NCI-H2227 (cell line): ENCODE results near the gene PMIS2.
A peak's percentile ranks its signal among the peaks of the same experiment; 100 is the strongest.

Source experiments
- DNase-seq: peaks from one replicate; lab custom pipeline; 2025; ENCODE audit not compliant: unreplicated experiment; lab: John Stamatoyannopoulos, UW

PMIS2 gene

GRCh38 chr19:35585848-35586247 is at the start of gene PMIS2:
TSS of gene PMIS2 (plus strand) at chr19:35586173. CDS start at chr19:35586260, 87 bp downstream.
- DNase-seq, result peak; percentile 73

DNA sequence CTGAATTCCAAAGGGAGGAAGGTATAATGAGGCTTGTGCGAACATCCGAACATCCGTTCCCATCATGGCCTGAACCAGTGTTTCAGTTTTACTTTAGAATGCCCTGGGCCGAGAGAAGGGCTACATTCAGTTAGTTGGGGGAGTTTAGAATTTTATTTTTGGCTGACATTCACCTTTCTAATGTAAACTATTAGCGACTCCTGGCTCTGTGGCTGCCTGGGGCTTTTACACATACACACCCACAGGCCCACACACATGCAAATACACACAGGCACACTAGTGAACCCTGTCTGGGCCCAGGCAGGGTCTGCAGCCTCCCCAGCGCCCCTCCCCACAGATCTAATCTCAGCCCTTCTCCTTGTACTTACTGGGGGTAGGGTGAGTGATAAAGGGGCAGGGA is 46.7 kb upstream of the PMIS2 start:
- no peak for DNase-seq

- DNase-seq, result no peak
Measured at GRCh38 chr19:35539850-35540249, 46.1 kb upstream of the PMIS2 start.

DNA sequence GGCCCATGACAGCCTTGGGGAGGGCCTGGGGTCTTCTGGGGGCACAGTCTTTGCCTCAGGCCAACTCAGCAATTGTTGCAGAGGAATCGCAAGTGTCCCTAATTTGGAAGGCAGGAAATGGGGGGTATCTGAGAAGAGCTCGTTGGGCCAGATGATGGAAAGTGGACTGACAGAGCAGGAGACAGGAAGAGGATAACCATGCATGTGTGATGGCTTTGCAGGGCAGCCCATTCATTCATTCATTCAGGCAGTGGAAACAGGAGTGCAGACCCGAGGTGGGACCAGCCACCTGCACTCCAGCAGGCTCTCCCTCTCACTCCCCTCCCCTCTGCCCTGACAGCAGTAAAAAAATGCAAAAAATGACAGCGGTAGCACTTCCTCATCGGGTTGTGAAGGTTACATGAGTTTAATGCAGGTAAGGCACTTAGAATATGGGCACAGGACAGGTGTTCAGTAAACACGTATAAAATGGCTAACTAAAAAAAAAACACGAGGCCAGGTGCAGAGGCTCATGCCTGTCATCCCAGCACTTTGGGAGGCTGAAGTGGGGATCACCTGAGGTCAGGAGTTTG is 45.5 kb upstream of the PMIS2 start:
- DNase-seq, result no peak

- no peak for DNase-seq
Measured at GRCh38 chr19:35542209-35542608, 43.8 kb upstream of the PMIS2 start.

DNA sequence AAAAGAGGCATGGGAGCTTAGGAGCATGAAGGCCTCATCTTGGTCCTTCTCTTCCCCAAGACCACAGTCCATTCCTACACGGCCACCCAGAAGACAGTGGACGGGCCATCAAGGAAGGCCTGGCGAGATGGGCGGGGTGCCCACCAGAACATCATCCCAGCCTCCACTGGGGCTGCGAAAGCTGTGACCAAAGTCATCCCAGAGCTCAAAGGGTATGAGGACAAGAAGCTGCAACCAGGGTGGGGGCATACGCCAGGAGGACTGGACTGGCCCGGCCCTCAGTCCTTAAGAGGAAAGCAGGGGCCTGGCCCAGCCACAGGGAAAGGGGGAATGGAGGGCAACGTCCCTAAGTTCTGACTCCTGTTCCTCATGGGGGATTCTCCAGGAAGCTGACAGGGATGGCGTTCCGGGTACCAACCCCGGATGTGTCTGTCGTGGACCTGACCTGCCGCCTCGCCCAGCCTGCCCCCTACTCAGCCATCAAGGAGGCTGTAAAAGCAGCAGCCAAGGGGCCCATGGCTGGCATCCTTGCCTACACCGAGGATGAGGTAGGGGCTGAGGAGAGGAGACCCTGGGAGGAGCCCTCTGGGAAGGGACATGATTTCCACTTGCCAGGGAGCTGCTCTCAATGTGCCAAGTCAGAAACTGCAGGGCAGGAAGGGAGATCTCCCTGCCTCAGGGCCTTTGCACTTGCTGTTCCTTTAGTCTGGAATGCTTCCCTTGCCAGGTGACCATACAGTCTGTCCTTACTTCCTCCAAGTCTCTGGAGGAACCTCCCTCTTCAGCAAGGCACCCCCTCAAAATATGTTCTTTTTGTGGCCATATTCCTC is 42.5 kb upstream of the PMIS2 start:
- no peak for DNase-seq

DNA sequence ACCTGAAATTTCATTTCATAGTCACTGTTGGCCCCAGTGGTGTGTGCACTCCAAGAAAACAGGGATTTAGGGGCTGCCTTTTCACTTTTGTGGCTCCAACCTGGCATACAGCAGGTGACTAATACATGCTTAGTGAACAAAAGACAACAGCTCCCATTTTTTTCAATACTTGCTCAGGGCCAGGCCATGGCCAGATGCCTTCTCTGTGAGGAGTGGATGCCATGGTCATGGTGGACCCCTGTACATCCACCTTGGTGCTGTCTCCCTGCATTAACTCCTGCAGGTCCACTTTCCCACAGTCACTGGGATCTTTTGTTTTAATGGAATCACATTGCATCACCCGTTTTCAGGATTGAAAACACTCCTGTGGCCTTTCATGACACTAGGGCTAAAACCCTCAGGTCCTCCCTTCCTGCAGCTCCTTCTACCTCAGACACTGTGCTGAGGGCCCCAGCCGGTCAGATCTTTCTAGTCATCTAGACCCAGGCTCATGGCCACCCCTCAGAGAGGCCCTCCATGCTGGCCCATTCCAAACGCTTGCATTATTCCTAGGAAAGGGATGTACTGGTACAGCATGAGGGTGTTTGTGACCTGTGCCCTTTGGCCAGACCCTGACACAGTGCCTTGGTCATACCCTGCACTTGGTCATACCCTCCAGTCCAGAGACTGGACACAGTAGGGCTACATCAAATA is 41.7 kb upstream of the PMIS2 start:
- DNase-seq, result no peak

DNA sequence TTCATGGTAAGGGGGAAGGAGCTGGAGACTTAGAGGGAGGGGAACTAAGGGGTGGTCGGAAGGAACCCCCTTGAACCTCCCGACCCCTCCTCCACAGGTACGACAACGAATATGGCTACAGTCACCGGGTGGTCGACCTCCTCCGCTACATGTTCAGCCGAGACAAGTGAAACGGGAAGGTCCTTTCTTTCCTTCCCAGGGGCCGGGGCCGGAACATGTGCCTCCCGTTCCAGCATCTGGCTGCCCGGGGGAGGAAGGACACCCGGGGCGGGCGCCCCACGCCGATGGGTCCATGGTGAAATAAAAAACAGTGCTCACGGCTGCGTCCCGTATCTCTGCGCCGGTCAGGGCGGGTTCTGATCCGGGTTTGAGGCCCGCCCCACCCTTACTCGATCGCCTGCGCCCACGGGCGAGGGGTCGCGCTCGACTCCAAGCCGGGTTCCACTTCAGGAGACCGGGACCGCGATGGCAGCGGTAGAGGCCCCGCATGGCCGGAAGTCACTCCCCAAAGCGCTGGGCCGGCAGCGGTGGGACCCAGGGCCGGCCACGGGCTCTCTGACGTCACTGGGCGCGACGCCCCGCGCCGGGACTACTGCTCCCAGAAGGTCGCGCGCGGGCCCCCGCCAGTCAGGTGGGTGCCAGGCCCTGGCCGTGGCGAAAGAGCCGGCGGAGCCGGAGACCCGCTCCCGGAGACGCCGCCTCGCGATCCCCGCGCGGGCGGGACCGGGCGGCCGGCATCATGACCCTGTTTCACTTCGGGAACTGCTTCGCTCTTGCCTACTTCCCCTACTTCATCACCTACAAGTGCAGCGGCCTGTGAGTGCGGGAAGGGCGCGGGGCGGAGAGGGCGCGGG is 40.7 kb upstream of the PMIS2 start, which contains the start of gene TMEM147:
Gene TMEM147, plus strand, starts transcription at position 626 of the 854 bp plus-strand sequence. Its CDS starts 114 bp downstream, at position 740.
- DNase-seq, result peak; percentile 100

DNA sequence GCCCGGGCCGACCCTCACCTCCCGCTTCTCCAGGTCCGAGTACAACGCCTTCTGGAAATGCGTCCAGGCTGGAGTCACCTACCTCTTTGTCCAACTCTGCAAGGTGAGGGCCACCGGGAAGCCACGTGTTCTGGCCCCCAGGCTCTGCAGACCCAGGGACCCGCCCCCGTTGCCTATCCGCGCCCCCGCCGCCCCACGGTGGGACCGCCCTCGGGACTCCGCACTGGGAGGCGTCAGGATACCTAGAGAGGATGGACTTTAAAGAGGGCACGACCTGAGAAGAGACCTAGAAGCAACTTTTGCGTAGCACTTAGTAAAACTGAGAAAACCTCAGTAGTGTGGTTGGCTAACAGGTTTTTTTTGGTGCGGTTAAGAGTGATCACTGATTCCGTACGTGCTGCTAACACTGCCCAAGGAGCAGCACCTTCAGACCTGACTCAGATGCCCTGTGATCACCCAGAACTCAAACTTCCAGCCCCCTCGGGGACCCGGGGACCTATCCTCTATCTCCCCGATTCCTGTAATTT is 40.1 kb upstream of the PMIS2 start:
- peak; percentile 89 for DNase-seq

- no peak for DNase-seq
Measured at GRCh38 chr19:35546532-35546931, 39.4 kb upstream of the PMIS2 start.

- peak; percentile 98 for DNase-seq
Measured at GRCh38 chr19:35549174-35549788, 36.7 kb upstream of the PMIS2 start.

DNA sequence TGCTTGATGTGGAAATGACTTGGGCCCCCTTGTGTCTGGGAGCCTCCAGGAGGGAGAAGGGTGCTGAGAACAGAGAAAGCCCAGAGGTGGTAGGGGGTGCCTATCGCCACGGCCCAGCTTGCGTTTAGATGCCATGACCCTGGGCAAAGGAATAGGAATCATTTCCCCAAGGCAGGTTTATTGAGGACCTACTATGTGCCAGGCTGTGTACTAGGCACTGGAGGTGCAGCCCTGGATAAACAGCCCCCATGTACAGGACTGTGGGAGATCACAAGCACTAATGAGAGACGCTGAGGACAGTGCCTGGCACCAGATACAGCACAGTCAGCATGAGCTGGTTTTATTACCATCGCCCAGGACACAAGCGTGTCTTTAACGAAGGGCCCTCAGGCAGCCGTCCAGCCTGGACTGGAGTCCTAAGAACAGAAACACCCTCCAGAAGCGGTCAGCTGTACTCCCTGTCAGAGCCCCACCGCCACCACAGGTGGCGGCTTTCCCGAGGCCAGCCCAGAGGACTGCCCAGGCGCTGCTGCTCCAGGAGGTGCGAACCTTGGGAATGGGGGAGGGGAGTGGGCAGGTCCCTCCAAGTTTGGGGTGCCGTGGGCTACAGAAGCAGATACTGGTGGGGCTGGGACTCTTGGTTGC is 36.0 kb upstream of the PMIS2 start:
- DNase-seq, result no peak

GRCh38 chr19:35551091-35551810 is 34.7 kb upstream of the PMIS2 start:
- no peak for DNase-seq

DNA sequence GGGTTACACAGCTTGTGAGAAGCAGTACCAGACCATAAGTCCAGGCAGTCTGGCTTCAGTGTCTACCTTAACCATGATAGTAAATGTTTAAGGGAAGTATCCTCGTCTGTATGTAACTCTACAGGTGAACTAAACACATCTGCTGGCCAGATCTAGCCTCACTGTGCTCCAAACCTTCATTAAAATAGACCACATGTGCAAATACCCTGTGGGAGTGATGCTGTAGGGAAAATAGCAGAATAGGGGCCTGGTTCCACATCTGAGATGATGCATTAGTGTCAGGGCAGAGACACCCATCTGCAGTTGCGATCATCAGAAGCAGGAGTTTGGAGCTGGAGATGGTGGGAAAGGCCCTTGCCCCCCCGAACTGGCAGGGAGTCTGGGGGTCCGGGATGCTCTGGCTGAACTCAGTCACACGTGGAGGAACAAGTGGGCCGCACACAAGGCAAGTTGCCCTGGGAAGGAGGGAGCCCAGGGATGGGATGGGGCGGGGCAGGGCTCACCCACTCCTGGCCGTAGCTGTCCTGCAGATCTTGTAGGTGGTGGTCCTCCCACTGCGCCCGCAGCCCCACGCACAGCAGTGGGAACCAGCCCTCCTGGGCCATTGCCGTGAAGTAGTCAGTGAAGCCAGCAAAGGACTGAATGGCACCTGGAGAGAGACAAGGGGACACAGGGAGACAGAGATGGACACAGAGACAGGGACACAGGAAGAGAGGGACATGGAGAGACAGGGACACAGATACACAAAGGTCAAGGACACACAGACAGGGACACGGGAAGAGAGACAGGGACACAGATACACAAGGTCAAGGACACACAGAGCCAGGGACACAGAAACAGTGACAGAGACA is 33.2 kb upstream of the PMIS2 start:
- DNase-seq, result no peak

DNA sequence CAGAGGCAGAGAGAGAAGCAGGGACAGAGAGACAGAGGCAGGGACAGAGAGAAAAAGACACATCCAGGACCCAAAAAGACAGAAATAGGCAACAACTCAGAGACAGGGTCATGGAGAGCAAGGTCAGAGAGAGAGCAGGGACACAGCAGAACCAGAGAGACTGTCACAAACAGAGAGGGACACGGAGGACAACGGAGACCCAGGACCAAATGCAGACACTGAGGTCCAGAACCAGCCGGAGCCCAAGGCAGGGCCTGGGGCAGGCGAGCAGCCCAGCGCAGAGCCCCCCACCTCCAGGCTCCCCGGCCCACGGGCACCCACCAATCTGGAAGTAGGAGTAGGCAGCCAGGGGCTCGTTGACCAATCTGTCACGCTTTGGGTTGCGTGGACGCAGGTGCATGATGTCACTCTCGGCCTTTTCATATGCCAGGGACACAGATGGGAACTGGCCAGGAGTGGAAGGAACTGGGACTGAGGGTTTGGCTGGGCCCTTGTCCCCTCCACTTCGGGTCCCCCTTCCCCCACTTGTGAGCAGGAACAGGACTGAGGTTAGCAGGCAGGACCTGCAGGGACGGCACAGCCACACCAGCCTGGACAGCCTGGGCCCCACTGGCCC is 32.5 kb upstream of the PMIS2 start:
- DNase-seq, result no peak

GRCh38 chr19:35554076-35554475 is 31.9 kb upstream of the PMIS2 start:
- DNase-seq, result no peak

DNA sequence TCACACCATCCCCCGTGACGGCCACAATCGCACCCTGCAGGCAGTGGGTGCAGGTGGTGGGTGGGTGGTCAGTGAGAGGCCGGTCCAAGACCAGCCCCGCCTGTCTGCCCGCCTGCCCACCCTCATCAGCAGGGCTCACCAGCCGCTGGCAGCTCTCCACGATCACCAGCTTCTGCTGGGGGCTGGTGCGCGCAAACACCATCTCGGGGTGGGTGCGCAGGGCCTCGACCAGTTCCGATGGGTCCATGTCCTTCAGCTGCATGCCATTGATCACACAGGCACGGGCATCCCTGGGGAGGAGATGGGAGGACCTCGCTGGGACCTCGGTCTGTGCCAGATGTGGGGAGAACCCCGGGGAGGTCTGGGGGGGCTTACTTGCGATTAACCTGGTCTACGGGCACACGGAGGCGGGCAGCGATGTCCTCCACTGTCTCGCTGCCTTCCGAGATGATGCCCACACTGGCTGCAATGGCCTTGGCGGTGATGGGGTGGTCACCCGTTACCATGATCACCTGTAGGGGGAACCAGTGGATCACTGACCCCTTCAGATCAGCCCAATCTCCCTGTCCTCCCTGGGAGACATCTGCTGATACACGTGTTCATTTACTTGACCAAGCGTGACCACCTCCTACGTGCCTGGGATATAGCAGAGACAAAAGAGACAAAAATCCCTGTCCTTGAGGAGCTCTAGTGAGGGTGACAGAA is 30.5 kb upstream of the PMIS2 start:
- peak; percentile 58 for DNase-seq
